ENCODE results near the gene TRIM56.

DNA sequence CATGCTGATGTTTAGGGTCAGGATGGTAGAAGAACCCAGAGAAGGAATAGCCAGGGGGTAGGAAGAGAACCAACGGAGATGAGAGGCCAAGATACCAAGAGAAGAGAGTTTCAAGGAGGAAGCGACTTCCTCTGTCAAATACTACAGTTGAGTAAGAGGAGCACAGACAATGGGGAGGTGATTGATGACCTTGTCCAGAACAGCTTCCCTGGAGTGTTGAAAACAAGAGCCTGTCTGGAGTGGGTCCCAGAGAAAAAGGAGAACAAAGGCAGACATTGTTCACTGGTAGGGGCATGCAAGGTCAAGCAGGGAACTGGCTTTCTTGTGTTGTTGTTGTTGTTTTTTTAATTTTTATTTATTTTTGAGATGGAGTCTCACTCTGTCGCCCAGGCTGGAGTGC is 9.6 kb upstream of the TRIM56 start:
- TF ChIP-seq, protein P1, sequence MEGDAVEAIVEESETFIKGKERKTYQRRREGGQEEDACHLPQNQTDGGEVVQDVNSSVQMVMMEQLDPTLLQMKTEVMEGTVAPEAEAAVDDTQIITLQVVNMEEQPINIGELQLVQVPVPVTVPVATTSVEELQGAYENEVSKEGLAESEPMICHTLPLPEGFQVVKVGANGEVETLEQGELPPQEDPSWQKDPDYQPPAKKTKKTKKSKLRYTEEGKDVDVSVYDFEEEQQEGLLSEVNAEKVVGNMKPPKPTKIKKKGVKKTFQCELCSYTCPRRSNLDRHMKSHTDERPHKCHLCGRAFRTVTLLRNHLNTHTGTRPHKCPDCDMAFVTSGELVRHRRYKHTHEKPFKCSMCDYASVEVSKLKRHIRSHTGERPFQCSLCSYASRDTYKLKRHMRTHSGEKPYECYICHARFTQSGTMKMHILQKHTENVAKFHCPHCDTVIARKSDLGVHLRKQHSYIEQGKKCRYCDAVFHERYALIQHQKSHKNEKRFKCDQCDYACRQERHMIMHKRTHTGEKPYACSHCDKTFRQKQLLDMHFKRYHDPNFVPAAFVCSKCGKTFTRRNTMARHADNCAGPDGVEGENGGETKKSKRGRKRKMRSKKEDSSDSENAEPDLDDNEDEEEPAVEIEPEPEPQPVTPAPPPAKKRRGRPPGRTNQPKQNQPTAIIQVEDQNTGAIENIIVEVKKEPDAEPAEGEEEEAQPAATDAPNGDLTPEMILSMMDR (IDR thresholded peaks at IDR 0.05), result no peak
- no peak for TF ChIP-seq POLR2A (IDR thresholded peaks at IDR 0.05)
